AG09309 (cell line): ENCODE measurements around the gene NTRK2.
A peak's percentile ranks its signal among the peaks of the same experiment; 100 is the strongest.

Source experiments
- DNase-seq: peaks from one replicate; pipeline ENCODE4 v3.0.0-alpha.2; 2010; ENCODE audit warnings: low read depth
- H3K4me3 ChIP-seq: 2 replicates; pipeline ENCODE4 v1.5.1; 2011; ENCODE audit warnings: mild to moderate bottlenecking, low read depth, low read length, moderate library complexity; ENCODE audit not compliant: control insufficient read depth
- CTCF ChIP-seq: IDR thresholded peaks from 2 replicates; pipeline ENCODE4 v1.5.1; 2011; ENCODE audit warnings: mild to moderate bottlenecking, low read depth, low read length, inconsistent platforms; ENCODE audit not compliant: insufficient read depth, control insufficient read depth; ENCODE audit errors: missing control alignments

Gene NTRK2

GRCh38 chr9:84647699-84648098, 21.8 kb upstream of the NTRK2 start:
- no peak for TF ChIP-seq CTCF
- no peak for DNase-seq
- no peak overlapping the region for H3K4me3 ChIP-seq

- no peak for DNase-seq
- no peak for TF ChIP-seq CTCF
- no peak overlapping the region for H3K4me3 ChIP-seq
Measured at GRCh38 chr9:84652496-84653120, 16.9 kb upstream of the NTRK2 start.

- no peak overlapping the region for H3K4me3 ChIP-seq
- TF ChIP-seq CTCF, result no peak
- DNase-seq, result no peak
Measured at GRCh38 chr9:84655447-84655846, 14.1 kb upstream of the NTRK2 start.

GRCh38 chr9:84659313-84659712, 10.2 kb upstream of the NTRK2 start:
- no peak for DNase-seq
- TF ChIP-seq CTCF, result no peak
- H3K4me3 ChIP-seq, result no peak overlapping the region

- no peak for DNase-seq
- H3K4me3 ChIP-seq, result no peak overlapping the region
- no peak for TF ChIP-seq CTCF
Measured at GRCh38 chr9:84659773-84660172, 9.8 kb upstream of the NTRK2 start.

GRCh38 chr9:84667571-84668195, 1.8 kb upstream of the NTRK2 start:
- TF ChIP-seq CTCF, result peak; percentile 54
- DNase-seq, result no peak
- H3K4me3 ChIP-seq, result no peak overlapping the region; the same call in 1 of the 2 replicates
